Measurements from ENCODE around the gene ANXA2.

ANXA2 gene

GRCh38 chr15:60372756-60373155 lies 25.0 kb downstream of the ANXA2 start:
- no peak for TF ChIP-seq EZH2phosphoT487 (IDR thresholded peaks at IDR 0.05; ENCODE audit: borderline replicate concordance)
- no peak for TF ChIP-seq CTCF (conservative IDR thresholded peaks at IDR 0.05; ENCODE audit: low read length)
- Histone ChIP-seq H4K20me1 (ENCODE audit: insufficient read depth, low read length, poor library complexity, severe bottlenecking) (no peaks in the 10 kb centered on the region), H3K4me3 (ENCODE audit: low read length, poor library complexity, severe bottlenecking) (no peak overlapping the region), H2AFZ (ENCODE audit: low read length) (no peak overlapping the region), H3F3A (ENCODE audit: low read depth) (no peaks in the 10 kb centered on the region), H3K9me3 (ENCODE audit: insufficient read depth, low read depth, low read length) (no peaks in the 10 kb centered on the region), H3K27me3 (ENCODE audit: insufficient read depth, low read length, poor library complexity, severe bottlenecking) (no peaks in the 10 kb centered on the region), H3K9ac (ENCODE audit: low read depth, low read length, poor library complexity, severe bottlenecking) (no peak overlapping the region), H3K9me2 (replicated peaks; ENCODE audit: low read depth, low read length) (no peaks in the 10 kb centered on the region), H3K4me1 (ENCODE audit: insufficient read depth, low read length, poor library complexity, severe bottlenecking) (no peaks in the 10 kb centered on the region), H3K4me2 (ENCODE audit: low read depth, low read length, poor library complexity, severe bottlenecking) (no peak overlapping the region), H3K79me2 (ENCODE audit: insufficient read depth, low read length) (no peaks in the 10 kb centered on the region), H3K36me3 (ENCODE audit: insufficient read depth, low read length) (peaks cover 2% of the 10 kb centered on the region; the same call in 1 of the 2 replicates)

DNA sequence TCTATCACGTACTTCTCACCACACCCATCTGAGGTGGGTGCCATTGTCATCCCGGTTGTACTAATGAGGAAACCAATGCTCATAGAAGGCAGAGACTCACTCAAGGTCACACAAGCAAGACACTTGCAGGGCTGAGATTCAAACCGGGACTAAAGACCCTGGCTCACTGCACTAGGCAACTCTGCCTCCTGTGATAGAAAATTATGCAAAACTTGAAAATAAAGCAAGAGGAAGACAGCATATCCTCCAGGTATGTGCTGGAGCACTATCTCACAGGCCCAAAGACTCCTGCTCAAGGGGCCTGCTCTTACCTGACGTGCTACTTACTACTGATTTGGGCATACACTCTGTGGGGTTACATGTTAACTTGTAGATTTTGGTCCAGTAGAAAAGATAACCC lies 25.6 kb downstream of the ANXA2 start:
- TF ChIP-seq CTCF (conservative IDR thresholded peaks at IDR 0.05; ENCODE audit: low read length) (no peak), EZH2phosphoT487 (IDR thresholded peaks at IDR 0.05; ENCODE audit: borderline replicate concordance) (no peak)
- Histone ChIP-seq H3K9me3 (ENCODE audit: insufficient read depth, low read depth, low read length) (no peaks in the 10 kb centered on the region), H3F3A (ENCODE audit: low read depth) (no peaks in the 10 kb centered on the region), H3K36me3 (ENCODE audit: insufficient read depth, low read length) (peaks cover 2% of the 10 kb centered on the region; the same call in 1 of the 2 replicates), H3K4me3 (ENCODE audit: low read length, poor library complexity, severe bottlenecking) (no peak overlapping the region), H3K9me2 (replicated peaks; ENCODE audit: low read depth, low read length) (no peaks in the 10 kb centered on the region), H3K27me3 (ENCODE audit: insufficient read depth, low read length, poor library complexity, severe bottlenecking) (no peaks in the 10 kb centered on the region), H3K4me1 (ENCODE audit: insufficient read depth, low read length, poor library complexity, severe bottlenecking) (no peaks in the 10 kb centered on the region), H3K4me2 (ENCODE audit: low read depth, low read length, poor library complexity, severe bottlenecking) (no peak overlapping the region), H4K20me1 (ENCODE audit: insufficient read depth, low read length, poor library complexity, severe bottlenecking) (no peaks in the 10 kb centered on the region), H2AFZ (ENCODE audit: low read length) (no peak overlapping the region), H3K79me2 (ENCODE audit: insufficient read depth, low read length) (no peaks in the 10 kb centered on the region), H3K9ac (ENCODE audit: low read depth, low read length, poor library complexity, severe bottlenecking) (no peak overlapping the region)

DNA sequence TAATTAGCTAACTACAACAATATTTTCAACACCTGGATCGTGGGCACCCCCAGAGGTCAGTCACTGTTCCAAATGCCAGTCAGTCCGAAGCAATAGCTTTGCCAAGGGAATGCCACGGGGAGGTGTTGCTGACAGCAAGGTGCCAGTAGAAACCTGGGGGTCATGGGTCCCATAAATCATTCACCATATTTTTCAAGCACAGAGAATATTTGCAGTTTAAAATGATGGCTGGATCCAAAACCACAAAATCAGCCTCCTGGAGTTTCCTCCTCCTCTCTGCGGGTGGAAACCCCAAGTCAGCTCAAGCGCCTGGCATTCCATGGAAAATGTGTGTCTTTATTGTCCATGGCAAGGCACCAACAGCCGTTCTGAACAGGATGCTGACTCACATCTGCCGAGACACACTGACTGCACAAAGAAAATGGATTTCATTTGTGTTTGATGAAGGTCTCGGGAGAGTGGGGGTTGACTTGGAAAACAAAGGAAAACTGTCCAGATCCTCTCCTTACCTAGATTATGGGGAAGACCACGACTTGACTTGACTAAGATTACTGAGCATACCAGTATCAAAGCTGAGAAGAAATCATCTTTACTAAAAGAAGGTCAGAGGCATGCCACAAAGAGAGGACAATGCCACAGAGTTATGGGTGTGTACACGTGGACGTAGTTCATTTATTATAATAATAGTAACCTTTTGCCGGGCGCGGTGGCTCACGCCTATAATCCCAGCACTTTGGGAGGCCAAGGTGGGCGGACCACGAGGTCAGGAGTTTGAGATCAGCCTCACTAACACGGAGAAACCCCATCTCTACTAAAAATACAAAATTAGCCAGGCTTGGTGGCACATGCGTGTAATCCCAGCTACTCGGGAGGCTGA lies 26.4 kb downstream of the ANXA2 start:
- no peak overlapping the region for H3K4me3 ChIP-seq (ENCODE audit: low read length, poor library complexity, severe bottlenecking)
- no peak overlapping the region for H3K9ac ChIP-seq (ENCODE audit: low read depth, low read length, poor library complexity, severe bottlenecking)
- H4K20me1 ChIP-seq (ENCODE audit: insufficient read depth, low read length, poor library complexity, severe bottlenecking) = no peaks in the 10 kb centered on the region
- no peaks in the 10 kb centered on the region for H3K27me3 ChIP-seq (ENCODE audit: insufficient read depth, low read length, poor library complexity, severe bottlenecking)
- no peak for TF ChIP-seq CTCF (conservative IDR thresholded peaks at IDR 0.05; ENCODE audit: low read length)
- no peak for TF ChIP-seq EZH2phosphoT487 (IDR thresholded peaks at IDR 0.05; ENCODE audit: borderline replicate concordance)
- no peaks in the 10 kb centered on the region for H3F3A ChIP-seq (ENCODE audit: low read depth)
- no peak overlapping the region for H3K4me2 ChIP-seq (ENCODE audit: low read depth, low read length, poor library complexity, severe bottlenecking)
- peaks cover 2% of the 10 kb centered on the region; the same call in 1 of the 2 replicates for H3K36me3 ChIP-seq (ENCODE audit: insufficient read depth, low read length)
- no peaks in the 10 kb centered on the region for H3K9me3 ChIP-seq (ENCODE audit: insufficient read depth, low read depth, low read length)
- no peaks in the 10 kb centered on the region for H3K4me1 ChIP-seq (ENCODE audit: insufficient read depth, low read length, poor library complexity, severe bottlenecking)
- no peaks in the 10 kb centered on the region for H3K79me2 ChIP-seq (ENCODE audit: insufficient read depth, low read length)
- H3K9me2 ChIP-seq (replicated peaks; ENCODE audit: low read depth, low read length) = no peaks in the 10 kb centered on the region
- no peak overlapping the region for H2AFZ ChIP-seq (ENCODE audit: low read length)

Data from Loucy (cell line).